Neural cell (in vitro differentiated cells): ENCODE results near the gene GDE1. TPM values are rescaled to one million over a fixed set of nuclear protein-coding genes. Genes with fewer than 3 reads are reported as not detected.

Experiments
- H2AFZ ChIP-seq: fragments of 200-600, 300-800 bp; sonication (generic), shearing (Covaris generic); 2 replicates; pipeline ENCODE4 v1.6.0; 2014; ENCODE audit warnings: low read depth, mild to moderate bottlenecking, antibody characterized with exemption, low read length, moderate library complexity
- H3F3A ChIP-seq: fragments of 200-600 bp; shearing (Covaris generic); 2 replicates; pipeline ENCODE4 v1.6.1; 2016; ENCODE audit warnings: mild to moderate bottlenecking, moderate library complexity, mixed read lengths, antibody characterized with exemption, low read length; ENCODE audit not compliant: insufficient read depth, poor library complexity, severe bottlenecking
- H3K27ac ChIP-seq: fragments of 200-600, 300-800 bp; sonication (generic), shearing (Covaris generic); 2 replicates; pipeline ENCODE4 v1.5.1; 2014; ENCODE audit warnings: mild to moderate bottlenecking, low read length, moderate library complexity
- H3K27me3 ChIP-seq: fragments of 300-800, 200-600 bp; sonication (generic), shearing (Covaris generic); 2 replicates; pipeline ENCODE4 v1.6.0; 2014; ENCODE audit warnings: mild to moderate bottlenecking, low read depth, low read length, moderate library complexity; ENCODE audit not compliant: insufficient read depth
- H3K36me3 ChIP-seq: fragments of 300-800, 200-600 bp; sonication (generic), shearing (Covaris generic); 2 replicates; pipeline ENCODE4 v1.5.1; 2014; ENCODE audit warnings: mild to moderate bottlenecking, antibody characterized with exemption, low read length, moderate library complexity; ENCODE audit not compliant: insufficient read depth
- H3K4me2 ChIP-seq: fragments of 300-800, 200-600 bp; sonication (generic), shearing (Covaris generic); 2 replicates; pipeline ENCODE4 v1.6.0; 2014; ENCODE audit warnings: mild to moderate bottlenecking, low read length
- H3K4me3 ChIP-seq: fragments of 300-800, 200-600 bp; sonication (generic), shearing (Covaris generic); 2 replicates; pipeline ENCODE4 v1.5.1; 2014; ENCODE audit warnings: mild to moderate bottlenecking, low read length, moderate library complexity
- H3K79me2 ChIP-seq: fragments of 200-600 bp; shearing (Covaris generic); replicated peaks from 2 replicates; pipeline ENCODE4 v1.6.0; 2014; ENCODE audit warnings: mild to moderate bottlenecking, low read length, moderate library complexity; ENCODE audit not compliant: insufficient read depth
- H3K9ac ChIP-seq: fragments of 300-800, 200-600 bp; sonication (generic), shearing (Covaris generic); 2 replicates; pipeline ENCODE4 v1.6.1; 2016; ENCODE audit warnings: mild to moderate bottlenecking, low read length, mixed read lengths
- H3K9me2 ChIP-seq: fragments of 200-600 bp; shearing (Covaris generic); 2 replicates; pipeline ENCODE4 v1.6.1; 2016; ENCODE audit warnings: mild to moderate bottlenecking, low read length, mixed read lengths; ENCODE audit not compliant: insufficient read depth
- H3K9me3 ChIP-seq: fragments of 200-600, 300-800 bp; sonication (generic), shearing (Covaris generic); 2 replicates; pipeline ENCODE4 v1.6.1; 2016; ENCODE audit warnings: mild to moderate bottlenecking, mixed run types, low read length, moderate library complexity, mixed read lengths
- H4K20me1 ChIP-seq: fragments of 200-600 bp; shearing (Covaris generic); 2 replicates; pipeline ENCODE4 v1.6.1; 2016; ENCODE audit warnings: mild to moderate bottlenecking, mixed run types; ENCODE audit not compliant: insufficient read depth
- EP300 ChIP-seq: fragments of 450-650 bp; conservative IDR thresholded peaks from 2 replicates; pipeline ENCODE4 v1.6.1; 2014; ENCODE audit warnings: antibody characterized with exemption, mild to moderate bottlenecking, moderate library complexity; ENCODE audit not compliant: poor library complexity, severe bottlenecking
- EZH2 ChIP-seq: fragments of 200-600, 300-800 bp; shearing (Covaris generic), sonication (generic); IDR thresholded peaks from 2 replicates; pipeline ENCODE4 v1.6.1; 2014; ENCODE audit warnings: antibody characterized with exemption, low read length, borderline replicate concordance, mild to moderate bottlenecking; ENCODE audit not compliant: insufficient read depth, poor library complexity, severe bottlenecking
- MXI1 ChIP-seq: fragments of 450-650 bp; conservative IDR thresholded peaks from 2 replicates; pipeline ENCODE4 v1.6.1; 2014; ENCODE audit warnings: antibody characterized with exemption, mild to moderate bottlenecking; ENCODE audit not compliant: poor library complexity, severe bottlenecking
- POLR2AphosphoS5 ChIP-seq: IDR thresholded peaks from 2 replicates; pipeline ENCODE4 v1.6.1; 2012
- RAD21 ChIP-seq: fragments of 450-650 bp; conservative IDR thresholded peaks from 2 replicates; pipeline ENCODE4 v1.6.1; 2014; ENCODE audit warnings: antibody characterized with exemption, mild to moderate bottlenecking, moderate library complexity
- SMC3 ChIP-seq: fragments of 450-650 bp; conservative IDR thresholded peaks from 2 replicates; pipeline ENCODE4 v1.6.1; 2014; ENCODE audit warnings: antibody characterized with exemption, mild to moderate bottlenecking, moderate library complexity; ENCODE audit not compliant: poor library complexity
- TAF1 ChIP-seq: IDR thresholded peaks from 2 replicates; pipeline ENCODE4 v1.6.1; 2012; ENCODE audit warnings: low read depth
- polyA plus RNA-seq: library from polyadenylated mRNA; depleted of rRNA; stranded (reverse); fragments of >200 nt; gene quantifications from 2 replicates; pipeline ENCODE4 v1.2.3, GENCODE V29; 2014
- TF ChIP-seq, protein P1 (sequence below): fragments of 450-650 bp; IDR thresholded peaks from 2 replicates; pipeline ENCODE4 v1.5.1; 2014; ENCODE audit warnings: antibody characterized with exemption, mild to moderate bottlenecking, moderate library complexity; ENCODE audit not compliant: poor library complexity, severe bottlenecking
- TF ChIP-seq, protein P2 (sequence below): IDR thresholded peaks from 2 replicates; pipeline ENCODE4 v1.6.1; 2012; ENCODE audit warnings: borderline replicate concordance

The GDE1 gene
- polyA plus RNA-seq, 1 donor from 2014 or later: 74.7 TPM

DNA sequence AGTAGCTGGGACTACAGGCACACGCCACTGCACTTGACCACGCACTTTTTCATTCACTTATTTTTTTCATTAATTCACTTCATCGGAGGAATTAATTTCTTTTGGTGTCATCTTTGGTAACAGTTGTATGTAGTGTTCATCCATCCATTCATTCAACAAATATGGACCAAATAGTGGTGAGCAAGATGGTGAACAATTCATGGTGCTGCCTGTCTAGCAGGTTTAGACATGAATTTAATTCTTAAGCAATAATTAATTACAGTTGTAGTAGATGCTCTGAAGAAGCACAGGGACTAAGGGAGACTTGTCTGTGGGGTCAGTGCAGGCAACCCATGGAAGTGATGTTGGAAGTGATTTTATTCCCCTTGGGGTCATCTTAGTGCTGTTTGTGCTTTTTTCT, 22.4 kb downstream of the GDE1 start:
- H3K36me3 ChIP-seq: peaks cover 9% of the 10 kb centered on the region
- no peaks in the 10 kb centered on the region for H3K79me2 ChIP-seq
- H3K4me3 ChIP-seq: no peak overlapping the region
- H3K4me2 ChIP-seq: no peak overlapping the region
- TF ChIP-seq MXI1 (no peak), POLR2AphosphoS5 (no peak), TAF1 (no peak), EP300 (no peak), EZH2 (no peak), SMC3 (no peak), RAD21 (no peak)
- TF ChIP-seq, protein P1, sequence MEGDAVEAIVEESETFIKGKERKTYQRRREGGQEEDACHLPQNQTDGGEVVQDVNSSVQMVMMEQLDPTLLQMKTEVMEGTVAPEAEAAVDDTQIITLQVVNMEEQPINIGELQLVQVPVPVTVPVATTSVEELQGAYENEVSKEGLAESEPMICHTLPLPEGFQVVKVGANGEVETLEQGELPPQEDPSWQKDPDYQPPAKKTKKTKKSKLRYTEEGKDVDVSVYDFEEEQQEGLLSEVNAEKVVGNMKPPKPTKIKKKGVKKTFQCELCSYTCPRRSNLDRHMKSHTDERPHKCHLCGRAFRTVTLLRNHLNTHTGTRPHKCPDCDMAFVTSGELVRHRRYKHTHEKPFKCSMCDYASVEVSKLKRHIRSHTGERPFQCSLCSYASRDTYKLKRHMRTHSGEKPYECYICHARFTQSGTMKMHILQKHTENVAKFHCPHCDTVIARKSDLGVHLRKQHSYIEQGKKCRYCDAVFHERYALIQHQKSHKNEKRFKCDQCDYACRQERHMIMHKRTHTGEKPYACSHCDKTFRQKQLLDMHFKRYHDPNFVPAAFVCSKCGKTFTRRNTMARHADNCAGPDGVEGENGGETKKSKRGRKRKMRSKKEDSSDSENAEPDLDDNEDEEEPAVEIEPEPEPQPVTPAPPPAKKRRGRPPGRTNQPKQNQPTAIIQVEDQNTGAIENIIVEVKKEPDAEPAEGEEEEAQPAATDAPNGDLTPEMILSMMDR: no peak
- TF ChIP-seq, protein P2, sequence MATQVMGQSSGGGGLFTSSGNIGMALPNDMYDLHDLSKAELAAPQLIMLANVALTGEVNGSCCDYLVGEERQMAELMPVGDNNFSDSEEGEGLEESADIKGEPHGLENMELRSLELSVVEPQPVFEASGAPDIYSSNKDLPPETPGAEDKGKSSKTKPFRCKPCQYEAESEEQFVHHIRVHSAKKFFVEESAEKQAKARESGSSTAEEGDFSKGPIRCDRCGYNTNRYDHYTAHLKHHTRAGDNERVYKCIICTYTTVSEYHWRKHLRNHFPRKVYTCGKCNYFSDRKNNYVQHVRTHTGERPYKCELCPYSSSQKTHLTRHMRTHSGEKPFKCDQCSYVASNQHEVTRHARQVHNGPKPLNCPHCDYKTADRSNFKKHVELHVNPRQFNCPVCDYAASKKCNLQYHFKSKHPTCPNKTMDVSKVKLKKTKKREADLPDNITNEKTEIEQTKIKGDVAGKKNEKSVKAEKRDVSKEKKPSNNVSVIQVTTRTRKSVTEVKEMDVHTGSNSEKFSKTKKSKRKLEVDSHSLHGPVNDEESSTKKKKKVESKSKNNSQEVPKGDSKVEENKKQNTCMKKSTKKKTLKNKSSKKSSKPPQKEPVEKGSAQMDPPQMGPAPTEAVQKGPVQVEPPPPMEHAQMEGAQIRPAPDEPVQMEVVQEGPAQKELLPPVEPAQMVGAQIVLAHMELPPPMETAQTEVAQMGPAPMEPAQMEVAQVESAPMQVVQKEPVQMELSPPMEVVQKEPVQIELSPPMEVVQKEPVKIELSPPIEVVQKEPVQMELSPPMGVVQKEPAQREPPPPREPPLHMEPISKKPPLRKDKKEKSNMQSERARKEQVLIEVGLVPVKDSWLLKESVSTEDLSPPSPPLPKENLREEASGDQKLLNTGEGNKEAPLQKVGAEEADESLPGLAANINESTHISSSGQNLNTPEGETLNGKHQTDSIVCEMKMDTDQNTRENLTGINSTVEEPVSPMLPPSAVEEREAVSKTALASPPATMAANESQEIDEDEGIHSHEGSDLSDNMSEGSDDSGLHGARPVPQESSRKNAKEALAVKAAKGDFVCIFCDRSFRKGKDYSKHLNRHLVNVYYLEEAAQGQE: no peak
- H3K27ac ChIP-seq: no peak overlapping the region
- no peaks in the 10 kb centered on the region for H3K9me3 ChIP-seq
- H3K27me3 ChIP-seq: no peaks in the 10 kb centered on the region
- H3F3A ChIP-seq: no peaks in the 10 kb centered on the region
- no peak overlapping the region for H2AFZ ChIP-seq
- H4K20me1 ChIP-seq: no peaks in the 10 kb centered on the region
- H3K9me2 ChIP-seq: no peaks in the 10 kb centered on the region
- no peak overlapping the region for H3K9ac ChIP-seq

- H3K4me2 ChIP-seq: no peak overlapping the region
- H4K20me1 ChIP-seq: no peaks in the 10 kb centered on the region
- no peaks in the 10 kb centered on the region for H3K9me3 ChIP-seq
- H3K79me2 ChIP-seq: no peaks in the 10 kb centered on the region
- TF ChIP-seq, protein P1: no peak
- TF ChIP-seq RAD21: no peak
- no peaks in the 10 kb centered on the region for H3K9me2 ChIP-seq
- H3K36me3 ChIP-seq: peaks cover 9% of the 10 kb centered on the region
- H3K4me3 ChIP-seq: no peak overlapping the region
- no peaks in the 10 kb centered on the region for H3F3A ChIP-seq
- no peak overlapping the region for H2AFZ ChIP-seq
- H3K27ac ChIP-seq: no peak overlapping the region
- H3K27me3 ChIP-seq: no peaks in the 10 kb centered on the region
- H3K9ac ChIP-seq: no peak overlapping the region
Observed at GRCh38 chr16:19499006-19499405, 22.9 kb downstream of the GDE1 start.
